HEK293 (cell line): ENCODE data around the gene HOXC10.
A peak's percentile ranks its signal among the peaks of the same experiment; 100 is the strongest.

Experiments used
- CTCF ChIA-PET: fragments of 350-600 bp; formaldehyde crosslinking; extraction: SDS; loops from one replicate; lab custom pipeline; 2021; ENCODE audit warnings: antibody characterized with exemption; lab: Yijun Ruan, JAX
- POLR2A ChIA-PET: fragments of 300-600 bp; formaldehyde crosslinking; extraction: SDS; loops from one replicate; lab custom pipeline; 2020; ENCODE audit warnings: antibody characterized with exemption, inconsistent platforms; lab: Yijun Ruan, JAX
- H3K27ac ChIP-seq: fragments of 200-500 bp; sonication (Bioruptor generic); 2 replicates; pipeline ENCODE4 v1.5.1; 2014; ENCODE audit warnings: low read depth, low read length, control low read depth, inconsistent platforms; ENCODE audit errors: extremely low read depth
- H3K36me3 ChIP-seq, 2 experiments: fragments of 200-500 bp in 1 of 2; sonication (Bioruptor generic) in 1 of 2; 1 replicate in 1 of 2; 2 replicates in 1 of 2; pipeline ENCODE4 v1.5.1; 2014 to 2017; ENCODE audit warnings: inconsistent platforms in 2 of 2, low read length in 2 of 2; ENCODE audit not compliant: control insufficient read depth in 2 of 2, insufficient read depth in 1 of 2
- H3K4me1 ChIP-seq: fragments of 200-500 bp; sonication (Bioruptor generic); 2 replicates; pipeline ENCODE4 v1.5.1; 2014; ENCODE audit warnings: mild to moderate bottlenecking, low read length, inconsistent platforms; ENCODE audit not compliant: control insufficient read depth, insufficient read depth
- H3K4me3 ChIP-seq: 2 replicates; pipeline ENCODE4 v1.5.1; 2011; ENCODE audit warnings: low read depth, mild to moderate bottlenecking, control low read depth, low read length, moderate library complexity
- H3K9me3 ChIP-seq: fragments of 200-500 bp; sonication (Bioruptor generic); 2 replicates; pipeline ENCODE4 v1.5.1; 2014; ENCODE audit warnings: low read depth, low read length, inconsistent platforms; ENCODE audit not compliant: control insufficient read depth, insufficient read depth
- HOXA7 ChIP-seq: sonication (generic); formaldehyde crosslinking; IDR thresholded peaks from 2 replicates; pipeline ENCODE4 v1.8.1; 2022; ENCODE audit warnings: missing genetic modification reagents, borderline replicate concordance
- HOXC10 ChIP-seq: sonication (generic); formaldehyde crosslinking; IDR thresholded peaks from 2 replicates; pipeline ENCODE4 v1.8.1; 2023; ENCODE audit warnings: mild to moderate bottlenecking, missing genetic modification reagents
- HOXD13 ChIP-seq: sonication (generic); formaldehyde crosslinking; IDR thresholded peaks from 2 replicates; pipeline ENCODE4 v1.8.0; 2022; ENCODE audit warnings: missing genetic modification reagents, borderline replicate concordance
- KLF1 ChIP-seq: fragments of 450-650 bp; formaldehyde crosslinking; IDR thresholded peaks from 2 replicates; pipeline ENCODE4 v1.5.1; 2016; ENCODE audit warnings: missing biosample characterization, missing genetic modification characterization
- PATZ1 ChIP-seq: fragments of 450-650 bp; formaldehyde crosslinking; IDR thresholded peaks from 2 replicates; pipeline ENCODE4 v1.5.1; 2016; ENCODE audit warnings: missing biosample characterization, missing genetic modification characterization
- PRDM6 ChIP-seq: fragments of 450-650 bp; formaldehyde crosslinking; IDR thresholded peaks from 2 replicates; pipeline ENCODE4 v1.5.1; 2017; ENCODE audit warnings: missing biosample characterization, missing genetic modification characterization
- ZBTB44 ChIP-seq: fragments of 450-650 bp; IDR thresholded peaks from 2 replicates; pipeline ENCODE4 v1.5.1; 2018; ENCODE audit warnings: missing biosample characterization, mild to moderate bottlenecking, missing genetic modification characterization
- ZEB2 ChIP-seq: fragments of 450-650 bp; formaldehyde crosslinking; IDR thresholded peaks from 2 replicates; pipeline ENCODE4 v1.5.1; 2016; ENCODE audit warnings: missing biosample characterization, missing genetic modification characterization
- ZFHX2 ChIP-seq: fragments of 450-650 bp; formaldehyde crosslinking; conservative IDR thresholded peaks from 2 replicates; pipeline ENCODE4 v1.5.1; 2016; ENCODE audit warnings: missing biosample characterization, missing genetic modification characterization
- ZNF362 ChIP-seq: fragments of 450-650 bp; formaldehyde crosslinking; IDR thresholded peaks from 2 replicates; pipeline ENCODE4 v1.5.1; 2016; ENCODE audit warnings: missing biosample characterization, missing genetic modification characterization
- ZNF449 ChIP-seq: fragments of 450-650 bp; formaldehyde crosslinking; IDR thresholded peaks from 2 replicates; pipeline ENCODE4 v1.5.1; 2017; ENCODE audit warnings: missing biosample characterization, mild to moderate bottlenecking, missing genetic modification characterization, moderate library complexity
- ZNF549 ChIP-seq: fragments of 450-650 bp; IDR thresholded peaks from 2 replicates; pipeline ENCODE4 v1.5.1; 2018; ENCODE audit warnings: missing biosample characterization, missing genetic modification characterization, mild to moderate bottlenecking, inconsistent platforms, moderate library complexity
- ZNF555 ChIP-seq: fragments of 450-650 bp; formaldehyde crosslinking; conservative IDR thresholded peaks from 2 replicates; pipeline ENCODE4 v1.5.1; 2017; ENCODE audit warnings: missing biosample characterization, mild to moderate bottlenecking, missing genetic modification characterization, inconsistent platforms
- ZNF610 ChIP-seq: fragments of 450-650 bp; formaldehyde crosslinking; IDR thresholded peaks from 2 replicates; pipeline ENCODE4 v1.5.1; 2016; ENCODE audit warnings: missing biosample characterization, missing genetic modification characterization, borderline replicate concordance
- ZNF621 ChIP-seq: fragments of 450-650 bp; formaldehyde crosslinking; IDR thresholded peaks from 2 replicates; pipeline ENCODE4 v1.5.1; 2017; ENCODE audit warnings: missing biosample characterization, missing genetic modification characterization
- ZNF660 ChIP-seq: fragments of 450-650 bp; IDR thresholded peaks from 2 replicates; pipeline ENCODE4 v1.5.1; 2018; ENCODE audit warnings: missing biosample characterization, mild to moderate bottlenecking, missing genetic modification characterization
- ZNF843 ChIP-seq: fragments of 450-650 bp; formaldehyde crosslinking; IDR thresholded peaks from 2 replicates; pipeline ENCODE4 v1.5.1; 2016; ENCODE audit warnings: missing biosample characterization, missing genetic modification characterization
- ZSCAN30 ChIP-seq: fragments of 450-650 bp; IDR thresholded peaks from 2 replicates; pipeline ENCODE4 v1.5.1; 2018; ENCODE audit warnings: missing biosample characterization, mild to moderate bottlenecking, missing genetic modification characterization, moderate library complexity
- TF ChIP-seq, protein P1 (sequence below): fragments of 450-650 bp; formaldehyde crosslinking; IDR thresholded peaks from 2 replicates; pipeline ENCODE4 v1.5.1; 2017; ENCODE audit warnings: missing biosample characterization, missing genetic modification characterization

HOXC10 gene

GRCh38 chr12:54015018-54015931, 30.3 kb downstream of the HOXC10 start (continued):
- TF ChIP-seq ZNF621 (tag by site-specific recombination) (no peak), ZFHX2 (no peak; the same call in 1 of the 2 replicates), ZNF660 (tag by site-specific recombination) (0 out of 2 replicates have a peak, but pooled peaks have one; percentile 32), ZNF549 (tag by site-specific recombination) (no peak), PATZ1 (tag by site-specific recombination) (peak; percentile 39; the same call in 1 of the 2 replicates), ZNF610 (tag by site-specific recombination) (no peak)
- TF ChIP-seq, protein P1, sequence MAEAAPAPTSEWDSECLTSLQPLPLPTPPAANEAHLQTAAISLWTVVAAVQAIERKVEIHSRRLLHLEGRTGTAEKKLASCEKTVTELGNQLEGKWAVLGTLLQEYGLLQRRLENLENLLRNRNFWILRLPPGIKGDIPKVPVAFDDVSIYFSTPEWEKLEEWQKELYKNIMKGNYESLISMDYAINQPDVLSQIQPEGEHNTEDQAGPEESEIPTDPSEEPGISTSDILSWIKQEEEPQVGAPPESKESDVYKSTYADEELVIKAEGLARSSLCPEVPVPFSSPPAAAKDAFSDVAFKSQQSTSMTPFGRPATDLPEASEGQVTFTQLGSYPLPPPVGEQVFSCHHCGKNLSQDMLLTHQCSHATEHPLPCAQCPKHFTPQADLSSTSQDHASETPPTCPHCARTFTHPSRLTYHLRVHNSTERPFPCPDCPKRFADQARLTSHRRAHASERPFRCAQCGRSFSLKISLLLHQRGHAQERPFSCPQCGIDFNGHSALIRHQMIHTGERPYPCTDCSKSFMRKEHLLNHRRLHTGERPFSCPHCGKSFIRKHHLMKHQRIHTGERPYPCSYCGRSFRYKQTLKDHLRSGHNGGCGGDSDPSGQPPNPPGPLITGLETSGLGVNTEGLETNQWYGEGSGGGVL, result 0 out of 2 replicates have a peak, but pooled peaks have one; percentile 18

DNA sequence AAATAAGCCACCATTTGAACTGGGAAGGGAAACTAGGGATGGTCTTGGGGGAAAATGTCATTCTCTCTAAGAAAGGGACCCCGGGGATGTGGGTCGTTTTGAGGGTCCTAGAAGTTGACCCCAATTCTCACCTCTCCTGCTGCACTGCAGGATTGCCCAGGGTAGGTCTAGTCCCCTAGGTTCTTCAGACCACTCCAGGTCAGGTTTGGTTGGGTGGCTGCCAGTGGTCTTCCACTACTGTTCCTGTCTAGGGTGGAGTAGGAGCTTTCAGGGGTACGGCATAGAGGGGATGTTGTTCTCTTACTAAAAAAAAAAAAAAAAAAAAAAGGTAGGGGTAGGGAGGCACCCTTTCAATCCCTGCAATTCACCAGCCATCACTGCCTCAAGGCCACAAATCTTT, 31.1 kb downstream of the HOXC10 start:
- CTCF ChIA-PET, result interaction anchor here (0.6 to 3.8 kb wide), 11 partner anchors 8 to 363 kb away, joined by 3 to 23 read pairs (median 7); partner anchors contain the start of genes HOXC5 and HOXC8
- peak overlapping the region; percentile 87 for H3K27ac ChIP-seq
- peak; percentile 78; the same call in 1 of the 2 replicates for TF ChIP-seq ZNF362 (tag by site-specific recombination)
- TF ChIP-seq ZNF555, result no peak
- POLR2A ChIA-PET, result interaction anchor here (0.6 to 2.5 kb wide), 13 partner anchors 11 to 264 kb away, joined by 3 to 34 read pairs (median 8); partner anchors contain the start of genes CBX5, HNRNPA1, HOXC13 and HOXC4
- H3K36me3 ChIP-seq, result no peaks in the 10 kb centered on the region
- H3K4me1 ChIP-seq, result peaks cover 42% of the 10 kb centered on the region
- H3K9me3 ChIP-seq, result no peaks in the 10 kb centered on the region
- H3K4me3 ChIP-seq, result peak overlapping the region; percentile 81

DNA sequence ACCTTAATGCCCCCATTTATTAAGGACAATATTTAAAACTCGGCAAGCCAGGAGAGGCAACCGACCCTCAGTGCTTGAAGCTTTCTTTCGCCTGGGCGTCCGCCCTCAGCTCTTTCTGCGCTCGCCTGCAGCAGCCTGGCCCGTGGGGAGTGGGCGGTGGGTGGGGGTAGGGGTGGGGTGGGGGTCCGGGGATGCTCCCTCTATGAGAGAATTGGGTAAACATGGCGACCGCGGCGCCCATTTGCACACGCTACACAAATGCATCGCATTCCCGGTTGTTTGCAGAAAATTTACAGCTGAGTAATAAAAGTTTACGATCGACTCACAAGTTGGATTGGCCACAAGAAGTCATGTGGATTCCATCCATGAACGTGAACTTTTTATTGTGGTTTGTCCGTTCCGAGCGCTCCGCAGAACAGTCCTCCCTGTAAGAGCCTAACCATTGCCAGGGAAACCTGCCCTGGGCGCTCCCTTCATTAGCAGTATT, 31.6 kb downstream of the HOXC10 start:
- H3K4me3 ChIP-seq, result peak overlapping the region; percentile 81
- peak overlapping the region; percentile 100 for H3K27ac ChIP-seq
- peaks cover 45% of the 10 kb centered on the region for H3K4me1 ChIP-seq
- no peaks in the 10 kb centered on the region for H3K36me3 ChIP-seq
- CTCF ChIA-PET, result interaction anchor here (0.6 to 3.8 kb wide), 16 partner anchors 9 to 363 kb away, joined by 3 to 23 read pairs (median 4); partner anchors contain the start of genes HOXC10, HOXC5 and HOXC8
- POLR2A ChIA-PET, result interaction anchor here (0.7 to 2.5 kb wide), 19 partner anchors 8 to 343 kb away, joined by 3 to 39 read pairs (median 6); partner anchors contain the start of genes CBX5, HNRNPA1, HOXC13 and HOXC4
- H3K9me3 ChIP-seq, result no peaks in the 10 kb centered on the region
- TF ChIP-seq PRDM6 (tag by site-specific recombination) (peak; percentile 70), ZSCAN30 (tag by site-specific recombination) (0 out of 2 replicates have a peak, but pooled peaks have one; percentile 14), ZNF843 (peak; percentile 63), ZNF660 (tag by site-specific recombination) (0 out of 2 replicates have a peak, but pooled peaks have one; percentile 45), HOXC10 (CRISPR knock-in tag) (peak; percentile 73; the same call in 1 of the 2 replicates), HOXA7 (CRISPR knock-in tag) (no peak), ZBTB44 (peak; percentile 100), HOXD13 (peak; percentile 74; the same call in 1 of the 2 replicates), ZEB2 (tag by site-specific recombination) (peak; percentile 28; the same call in 1 of the 2 replicates), KLF1 (0 out of 2 replicates have a peak, but pooled peaks have one; percentile 16), ZNF449 (tag by site-specific recombination) (0 out of 2 replicates have a peak, but pooled peaks have one; percentile 32), ZFHX2 (peak; percentile 52)
